ENCODE measurements around the gene DNAJC13.

DNA sequence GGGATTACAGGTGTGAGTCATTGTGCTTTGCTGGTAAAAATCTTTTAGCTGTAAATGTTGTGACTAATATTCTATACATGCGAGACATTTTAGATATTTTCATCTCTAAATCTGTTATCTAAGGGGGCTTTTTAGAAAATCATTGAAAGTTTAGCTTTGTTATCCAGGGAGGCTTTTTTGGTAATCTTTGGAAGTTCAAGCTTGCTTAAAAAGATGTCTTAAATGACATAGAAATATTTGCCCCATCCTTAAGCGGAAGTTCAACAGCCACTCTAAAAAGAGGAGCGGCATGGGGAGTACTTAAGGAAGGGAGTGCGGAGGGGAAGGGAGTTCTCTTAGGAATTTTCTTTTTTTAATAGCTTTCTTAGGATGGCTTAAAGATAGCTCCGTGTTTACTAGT lies 26.1 kb downstream of the DNAJC13 start:
- TF ChIP-seq EP300 (IDR thresholded peaks at IDR 0.05; ENCODE audit: borderline replicate concordance) (no peak), CREB1 (IDR thresholded peaks at IDR 0.05; ENCODE audit: low read depth) (no peak), NFIC (IDR thresholded peaks at IDR 0.05) (no peak), CEBPB (IDR thresholded peaks at IDR 0.05) (no peak), RAD21 (IDR thresholded peaks at IDR 0.05; ENCODE audit: low read depth) (no peak), ZBTB7A (IDR thresholded peaks at IDR 0.05; ENCODE audit: low read depth) (no peak), TAF1 (IDR thresholded peaks at IDR 0.05; ENCODE audit: low read depth) (no peak), YY1 (IDR thresholded peaks at IDR 0.05; ENCODE audit: low read depth) (no peak), FOXM1 (IDR thresholded peaks at IDR 0.05; ENCODE audit: borderline replicate concordance, low read depth) (no peak), TEAD4 (IDR thresholded peaks at IDR 0.05) (no peak)
- TF ChIP-seq, protein P1, sequence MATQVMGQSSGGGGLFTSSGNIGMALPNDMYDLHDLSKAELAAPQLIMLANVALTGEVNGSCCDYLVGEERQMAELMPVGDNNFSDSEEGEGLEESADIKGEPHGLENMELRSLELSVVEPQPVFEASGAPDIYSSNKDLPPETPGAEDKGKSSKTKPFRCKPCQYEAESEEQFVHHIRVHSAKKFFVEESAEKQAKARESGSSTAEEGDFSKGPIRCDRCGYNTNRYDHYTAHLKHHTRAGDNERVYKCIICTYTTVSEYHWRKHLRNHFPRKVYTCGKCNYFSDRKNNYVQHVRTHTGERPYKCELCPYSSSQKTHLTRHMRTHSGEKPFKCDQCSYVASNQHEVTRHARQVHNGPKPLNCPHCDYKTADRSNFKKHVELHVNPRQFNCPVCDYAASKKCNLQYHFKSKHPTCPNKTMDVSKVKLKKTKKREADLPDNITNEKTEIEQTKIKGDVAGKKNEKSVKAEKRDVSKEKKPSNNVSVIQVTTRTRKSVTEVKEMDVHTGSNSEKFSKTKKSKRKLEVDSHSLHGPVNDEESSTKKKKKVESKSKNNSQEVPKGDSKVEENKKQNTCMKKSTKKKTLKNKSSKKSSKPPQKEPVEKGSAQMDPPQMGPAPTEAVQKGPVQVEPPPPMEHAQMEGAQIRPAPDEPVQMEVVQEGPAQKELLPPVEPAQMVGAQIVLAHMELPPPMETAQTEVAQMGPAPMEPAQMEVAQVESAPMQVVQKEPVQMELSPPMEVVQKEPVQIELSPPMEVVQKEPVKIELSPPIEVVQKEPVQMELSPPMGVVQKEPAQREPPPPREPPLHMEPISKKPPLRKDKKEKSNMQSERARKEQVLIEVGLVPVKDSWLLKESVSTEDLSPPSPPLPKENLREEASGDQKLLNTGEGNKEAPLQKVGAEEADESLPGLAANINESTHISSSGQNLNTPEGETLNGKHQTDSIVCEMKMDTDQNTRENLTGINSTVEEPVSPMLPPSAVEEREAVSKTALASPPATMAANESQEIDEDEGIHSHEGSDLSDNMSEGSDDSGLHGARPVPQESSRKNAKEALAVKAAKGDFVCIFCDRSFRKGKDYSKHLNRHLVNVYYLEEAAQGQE (IDR thresholded peaks at IDR 0.05; ENCODE audit: low read depth): no peak
- TF ChIP-seq, protein P2, sequence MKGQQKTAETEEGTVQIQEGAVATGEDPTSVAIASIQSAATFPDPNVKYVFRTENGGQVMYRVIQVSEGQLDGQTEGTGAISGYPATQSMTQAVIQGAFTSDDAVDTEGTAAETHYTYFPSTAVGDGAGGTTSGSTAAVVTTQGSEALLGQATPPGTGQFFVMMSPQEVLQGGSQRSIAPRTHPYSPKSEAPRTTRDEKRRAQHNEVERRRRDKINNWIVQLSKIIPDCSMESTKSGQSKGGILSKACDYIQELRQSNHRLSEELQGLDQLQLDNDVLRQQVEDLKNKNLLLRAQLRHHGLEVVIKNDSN (IDR thresholded peaks at IDR 0.05): no peak
- TF ChIP-seq, protein P3, sequence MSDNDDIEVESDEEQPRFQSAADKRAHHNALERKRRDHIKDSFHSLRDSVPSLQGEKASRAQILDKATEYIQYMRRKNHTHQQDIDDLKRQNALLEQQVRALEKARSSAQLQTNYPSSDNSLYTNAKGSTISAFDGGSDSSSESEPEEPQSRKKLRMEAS (IDR thresholded peaks at IDR 0.05): no peak
